Adrenal gland (tissue), 12 donors: Measurements from ENCODE around the gene TAPBPL. TPM values are rescaled to one million over a fixed set of nuclear protein-coding genes. Genes with fewer than 3 reads are reported as not detected.
A peak's percentile ranks its signal among the peaks of the same experiment; 100 is the strongest.
"Not testable (repeated sequence)": the region's sequence is repeated elsewhere in the genome, so short reads cannot be mapped to it uniquely, and the experiment has no call there.

Experiments used
- DNase-seq, 7 donors: peaks; one replicate each; pipeline ENCODE4 v3.0.0-alpha.2; 2019 to 2020
- H3K27ac ChIP-seq, 5 donors: fragments of 200-600 bp; sonication (generic) in 4 of 5; 1 replicate in 3 of 5; 2 replicates in 2 of 5; pipeline versions ENCODE4 v1.5.1 to v1.8.0; 2016 to 2020; ENCODE audit warnings: mild to moderate bottlenecking in 1 of 5
- H3K27me3 ChIP-seq: fragments of 200-600 bp; 2 replicates; pipeline ENCODE4 v1.8.0; 2021
- H3K36me3 ChIP-seq, 2 donors: fragments of 200-600 bp; replicated peaks in 1 of 2; 1 replicate in 1 of 2; 2 replicates in 1 of 2; pipeline versions ENCODE4 v1.5.1 to v1.8.0; 2018 to 2022
- H3K4me1 ChIP-seq, 2 donors: fragments of 200-600 bp; replicated peaks in 1 of 2; 1 replicate in 1 of 2; 2 replicates in 1 of 2; pipeline versions ENCODE4 v1.5.1 to v1.8.0; 2018 to 2021
- H3K4me3 ChIP-seq, 4 donors: fragments of 200-600 bp; sonication (generic) in 3 of 4; one replicate each; pipeline ENCODE4 v1.5.1; 2016 to 2018
- H3K9me3 ChIP-seq, 3 donors: fragments of 200-600 bp; sonication (generic) in 1 of 3; replicated peaks in 1 of 3; 1 replicate in 2 of 3; 2 replicates in 1 of 3; pipeline versions ENCODE4 v1.5.1 to v1.8.0; 2016 to 2021
- CTCF ChIP-seq, 6 experiments: fragments of 450-650 bp in 4 of 6; fragments of 200-600 bp in 2 of 6; sonication (generic) in 1 of 6; IDR thresholded peaks; 1 replicate in 5 of 6; 2 replicates in 1 of 6; pipeline versions ENCODE4 v1.5.1 to v1.8.0; 2016 to 2021; ENCODE audit warnings: antibody characterized with exemption in 6 of 6, mild to moderate bottlenecking in 2 of 6, moderate library complexity in 1 of 6
- POLR2A ChIP-seq, 2 donors: fragments of 450-650 bp; IDR thresholded peaks; one replicate each; pipeline ENCODE4 v1.6.1; 2017; ENCODE audit warnings: antibody characterized with exemption in 2 of 2, mild to moderate bottlenecking in 2 of 2, moderate library complexity in 1 of 2
- WGBS, 4 donors: extraction: QIAGEN DNeasy Blood & Tissue Kit in 2 of 4; methylation state at CpG; one replicate each; pipeline versions ENCODE4 v1.1.5 to v1.1.7; 2013 to 2017; 5-methylcytosine and 5-hydroxymethylcytosine counted together
- intact Hi-C, 2 donors: fragments of 100-400 bp; cut with DNase I; formaldehyde crosslinking; loops; one replicate each; pipeline versions ENCODE4 v1.14.1 to v1.15.0; 2022 to 2023
- polyA plus RNA-seq, 3 donors: library from polyadenylated mRNA; stranded (reverse); fragments of 200-250 nt in 2 of 3; fragments of 350-450 nt in 1 of 3; fragmentation: Illumina TruSeq in 1 of 3; extraction: RNeasy Lipid Tissue Mini Kit (QIAGEN cat#74804) in 1 of 3; gene quantifications; one replicate each; pipeline ENCODE4 v1.2.3, GENCODE V29; 2013 to 2014
- total RNA-seq, 9 donors: library from RNA; depleted of rRNA in 4 of 9; stranded (reverse); fragments of >200 nt in 4 of 9; fragments of 120-200 nt in 1 of 9; fragmentation: NEBNext Ultra II Directional in 1 of 9; extraction: Animal tissue kit (Norgen Biotek cat#: 25700) in 1 of 9; gene quantifications; one replicate each; pipeline versions ENCODE4 v1.1.0 to v1.2.4, GENCODE V29; 2013 to 2023
- donor health status: healthy with polysubstance abuse.
- donor health status: Bipolar disorder and iron deficiency.
- donor health status: DM: yes; HTN: yes; CAD: no.
- donor health status: DM: no; HTN: no; CAD: no.
- donor health status: DM: no; HTN: no; CAD: no.
- donor health status: DM: yes; HTN: yes; CAD: no.

TAPBPL gene
- total and polyA plus RNA-seq, 12 donors = 13.8 to 42.4 (median 32.0) TPM

DNA sequence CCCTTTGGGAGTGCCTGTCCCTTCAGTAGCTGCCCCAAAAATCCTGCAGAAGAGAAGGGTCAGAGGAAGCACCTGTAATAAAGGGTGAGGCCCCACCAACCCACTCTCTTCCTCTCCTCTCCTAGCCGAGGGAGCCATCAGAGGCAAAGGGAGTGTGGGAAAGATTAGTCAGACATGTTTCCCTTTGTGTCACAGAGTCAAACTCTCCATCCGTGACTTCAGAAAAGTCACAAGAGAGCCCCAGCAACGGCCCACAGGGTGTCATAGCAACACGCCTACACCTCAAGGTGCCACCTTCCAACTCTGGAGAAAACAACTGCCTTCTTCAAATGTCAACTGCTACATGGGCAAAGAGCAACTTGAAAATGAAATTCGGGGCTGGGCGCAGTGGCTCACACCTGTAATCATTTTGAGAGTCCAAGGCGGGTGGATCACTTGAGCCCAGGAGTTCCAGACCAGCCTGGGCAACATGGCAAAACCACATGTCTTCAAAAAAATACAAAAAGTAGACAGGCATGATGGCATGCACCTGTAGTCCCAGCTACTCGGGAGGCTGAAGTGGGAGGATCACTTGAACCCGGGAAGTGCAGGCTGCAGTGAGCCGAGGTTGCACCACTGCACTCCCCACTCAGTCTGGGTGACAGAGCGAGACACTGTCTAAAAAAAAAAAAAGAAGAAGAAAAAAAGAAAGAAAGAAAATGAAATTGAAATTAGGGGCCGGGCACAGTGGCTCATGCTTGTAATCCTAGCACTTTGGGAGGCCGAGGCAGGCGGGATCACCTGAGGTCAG, 24.8 kb upstream of the TAPBPL start:
- DNase-seq = peak in 2 of 7 donors; percentile 20 to 41
- 79 to 87% (median 82%) methylated on average over 14 of the region's 14 CpGs for WGBS, 4 donors
- no peak for TF ChIP-seq POLR2A (IDR thresholded peaks at IDR 0.05)
- no peak for TF ChIP-seq CTCF (IDR thresholded peaks at IDR 0.05)
- no peaks in the 10 kb centered on the region for H3K36me3 ChIP-seq
- H3K9me3 ChIP-seq = no peaks in the 10 kb centered on the region
- intact Hi-C loops = loop anchor here in 1 of 2 donors (5.0 to 10.0 kb wide), 2 partner anchors 35 to 108 kb away; partner anchors contain the start of gene GAPDH
- no peak overlapping the region for H3K4me3 ChIP-seq
- no peak overlapping the region for H3K27ac ChIP-seq
- H3K4me1 ChIP-seq = peaks cover 10 to 29% of the 10 kb centered on the region in 2 donors
- H3K27me3 ChIP-seq = no peaks in the 10 kb centered on the region

DNA sequence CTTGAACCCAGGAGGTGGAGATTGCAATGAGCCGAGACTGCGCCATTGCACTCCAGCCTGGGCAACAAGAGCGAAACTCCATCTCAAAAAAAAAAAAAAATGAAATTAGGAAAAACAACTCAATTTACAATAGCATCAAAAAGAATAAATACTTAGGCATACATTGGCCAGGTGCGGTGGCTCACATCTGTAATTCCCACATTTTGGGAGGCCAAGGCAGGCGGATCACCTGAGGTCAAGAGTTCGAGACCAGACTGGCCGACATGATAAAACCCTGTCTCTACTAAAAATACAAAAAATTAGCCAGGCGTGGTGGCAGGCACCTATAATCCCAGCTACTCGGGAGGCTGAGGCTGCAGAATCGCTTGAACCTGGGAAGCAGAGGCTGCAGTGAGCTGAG, 24.0 kb upstream of the TAPBPL start:
- DNase-seq = peak in 2 of 7 donors; percentile 9 to 37
- not testable (repeated sequence) for H3K27ac ChIP-seq, H3K27me3 ChIP-seq, H3K9me3 ChIP-seq, H3K4me3 ChIP-seq, H3K36me3 ChIP-seq
- H3K4me1 ChIP-seq = peaks cover 10 to 29% of the 10 kb centered on the region in 2 donors
- intact Hi-C loops = loop anchor here in 1 of 2 donors (5.0 to 10.0 kb wide), 2 partner anchors 35 to 107 kb away; partner anchors contain the start of gene GAPDH
- 90 to 97% (median 94%) methylated on average over 10 of the region's 10 CpGs for WGBS, 4 donors

DNA sequence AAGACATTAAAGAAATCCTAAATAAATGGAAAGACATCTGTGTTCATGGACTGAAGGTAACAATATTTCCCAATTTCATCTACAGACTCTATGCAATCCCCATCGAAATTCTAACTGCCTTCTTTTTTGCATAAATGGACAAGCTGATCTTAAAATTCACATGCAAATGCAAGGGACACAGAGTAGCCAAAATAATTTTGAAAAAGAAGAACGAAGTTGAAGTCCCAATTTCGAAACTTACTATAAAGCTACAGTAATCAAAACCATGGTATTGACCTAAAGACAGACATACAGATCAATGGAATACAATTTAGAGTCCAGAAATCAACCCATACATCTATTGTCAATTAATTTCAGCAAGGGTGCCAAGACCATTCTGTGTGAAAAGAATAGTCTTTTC, 23.5 kb upstream of the TAPBPL start:
- H3K27ac ChIP-seq = no peak overlapping the region
- 75 to 88% (median 77%) methylated on average over 3 of the region's 3 CpGs for WGBS, 4 donors
- no peaks in the 10 kb centered on the region for H3K9me3 ChIP-seq
- no peaks in the 10 kb centered on the region for H3K27me3 ChIP-seq
- TF ChIP-seq CTCF (IDR thresholded peaks at IDR 0.05) (no peak), POLR2A (IDR thresholded peaks at IDR 0.05) (no peak)
- no peak overlapping the region for H3K4me3 ChIP-seq
- DNase-seq = no peak
- intact Hi-C loops = loop anchor here in 1 of 2 donors (5.0 to 10.0 kb wide), 2 partner anchors 34 to 106 kb away; partner anchors contain the start of gene GAPDH
- H3K4me1 ChIP-seq = peaks cover 9 to 26% of the 10 kb centered on the region in 2 donors
- no peaks in the 10 kb centered on the region for H3K36me3 ChIP-seq

GRCh38 chr12:6430124-6430989, 21.5 kb upstream of the TAPBPL start:
- H3K27me3 ChIP-seq = no peaks in the 10 kb centered on the region
- 30 to 39% (median 36%) methylated on average over 18 to 19 of the region's 19 CpGs for WGBS, 4 donors
- no peaks in the 10 kb centered on the region for H3K9me3 ChIP-seq
- H3K4me1 ChIP-seq = peaks cover 0 to 19% of the 10 kb centered on the region in 2 donors
- peak overlapping the region in 1 of 4 donors; percentile 37 for H3K4me3 ChIP-seq
- intact Hi-C loops = no loop called here
- no peaks in the 10 kb centered on the region for H3K36me3 ChIP-seq
- peak in 2 of 6 experiments; percentile 20 to 30 for TF ChIP-seq CTCF (IDR thresholded peaks at IDR 0.05)
- peak in 1 of 2 donors; percentile 44 for TF ChIP-seq POLR2A (IDR thresholded peaks at IDR 0.05)
- peak; percentile 82 to 98 (median 95) for DNase-seq
- peak overlapping the region; percentile 17 to 95 (median 66) for H3K27ac ChIP-seq
